ENCODE results near the gene FES. TPM values are rescaled to one million over a fixed set of nuclear protein-coding genes. Genes with fewer than 3 reads are reported as not detected.

The FES gene
- total RNA-seq, 4 donors from 2014 or later, result 5.3 to 13.5 (median 10.1) TPM

- peaks cover 19 to 22% of the 10 kb centered on the region in 2 donors for H3K4me1 ChIP-seq
- ATAC-seq, result peak in 1 of 2 donors; percentile 11
- H3K9me3 ChIP-seq, result no peaks in the 10 kb centered on the region
- intact Hi-C loops (cut with DNase I; ENCODE audit: low total_unique reads) (loop anchor here (1.0 to 2.0 kb wide), 2 partner anchors 29 to 31 kb away; partner anchors contain the start of gene HDDC3), in situ Hi-C loops (cut with MboI; ENCODE audit: low sequenced_read_pairs in 4 of 4) (no loop called here)
- DNase-seq, result no peak
- TF ChIP-seq CTCF (IDR thresholded peaks at IDR 0.05 in 4 of 5, conservative IDR thresholded peaks at IDR 0.05 in 1 of 5) (no peak), POLR2A (IDR thresholded peaks at IDR 0.05) (no peak)
- no peaks in the 10 kb centered on the region for H3K27me3 ChIP-seq
- H3K4me3 ChIP-seq, result peak overlapping the region in 2 of 4 donors; percentile 63 to 70
- H3K36me3 ChIP-seq, result peaks cover 0 to 16% of the 10 kb centered on the region in 2 donors
- peak overlapping the region; percentile 85 to 97 (median 94) for H3K27ac ChIP-seq
These were observed 17.1 kb downstream of the FES start for GRCh38 chr15:90901175-90902039.

GRCh38 chr15:90902040-90902839, 17.9 kb downstream of the FES start:
- Histone ChIP-seq H3K27me3 (no peaks in the 10 kb centered on the region), H3K4me3 (peak overlapping the region; percentile 63 to 80 (median 74)), H3K4me1 (peaks cover 19 to 23% of the 10 kb centered on the region in 2 donors), H3K9me3 (no peaks in the 10 kb centered on the region), H3K36me3 (peaks cover 0 to 24% of the 10 kb centered on the region in 2 donors), H3K27ac (peak overlapping the region; percentile 85 to 97 (median 94))
- intact Hi-C loops (cut with DNase I; ENCODE audit: low total_unique reads) (loop anchor here (1.0 to 2.0 kb wide), 2 partner anchors 29 to 30 kb away; partner anchors contain the start of gene HDDC3), in situ Hi-C loops (cut with MboI; ENCODE audit: low sequenced_read_pairs in 4 of 4) (no loop called here)
- ATAC-seq (peak; percentile 76 to 79), DNase-seq (peak; percentile 68 to 79)
- TF ChIP-seq CTCF (IDR thresholded peaks at IDR 0.05 in 4 of 5, conservative IDR thresholded peaks at IDR 0.05 in 1 of 5) (peak; percentile 70 to 88 (median 81)), POLR2A (IDR thresholded peaks at IDR 0.05) (peak; percentile 37 to 58)

DNA sequence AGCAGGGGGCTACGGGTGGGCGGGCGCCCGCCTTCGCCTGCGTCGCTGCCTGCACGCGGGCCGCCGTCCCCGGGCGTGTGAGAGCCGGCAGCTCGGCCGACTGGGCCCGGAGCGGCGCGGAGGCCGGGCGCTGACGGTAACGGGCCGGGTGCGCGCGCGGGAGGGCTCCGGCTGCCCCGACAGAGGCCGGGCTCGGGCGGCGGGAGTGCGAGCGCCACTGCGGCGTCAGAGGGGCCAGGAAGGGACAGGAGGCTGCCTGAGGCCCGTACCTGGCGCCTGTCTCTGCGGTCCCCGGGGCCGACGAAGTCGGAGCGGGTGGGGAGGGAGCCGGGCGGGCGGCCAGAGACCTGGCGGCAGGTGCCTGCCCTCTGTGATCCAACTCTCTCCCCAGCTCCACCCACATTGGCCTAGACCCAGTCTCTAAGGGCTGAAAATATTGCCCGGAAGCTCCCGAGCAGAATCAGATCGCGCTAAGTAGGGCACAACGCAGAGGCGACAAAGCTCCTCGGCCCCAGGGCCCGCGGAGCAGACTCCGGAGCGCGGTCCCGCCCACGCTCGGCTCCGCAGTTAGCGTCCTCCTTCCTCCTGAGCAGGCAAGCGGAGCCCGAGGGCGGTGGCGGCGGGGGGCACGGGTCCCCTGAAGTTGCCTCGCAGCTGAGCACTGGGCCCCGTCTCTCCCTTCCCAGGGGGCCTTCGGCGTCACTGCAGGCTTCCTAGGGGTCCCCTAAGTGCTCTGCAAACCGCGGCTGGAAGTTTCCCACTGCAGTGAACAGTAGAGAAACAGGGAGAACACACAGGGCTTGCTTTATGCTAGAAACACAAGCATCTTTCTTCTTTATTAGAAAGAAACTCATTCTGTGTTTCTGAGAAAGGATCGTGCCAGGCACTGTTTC, 18.8 kb downstream of the FES start, which contains the start of gene MAN2A2:
Gene MAN2A2, plus strand, starts transcription at position 463 of the 893 bp plus-strand sequence. CDS start 906 bp downstream, outside the sequence.
- ATAC-seq (peak; percentile 79 to 82), DNase-seq (peak; percentile 82 to 90)
- Histone ChIP-seq H3K27ac (peak within 1 kb of the TSS; percentile 85 to 97 (median 95)), H3K4me3 (peak within 1 kb of the TSS; percentile 70 to 81 (median 78)), H3K27me3 (no peaks in the 10 kb centered on the region), H3K9me3 (no peaks in the 10 kb centered on the region), H3K36me3 (peaks cover 0 to 33% of the 10 kb centered on the region in 2 donors), H3K4me1 (peaks cover 22 to 31% of the 10 kb centered on the region in 2 donors)
- TF ChIP-seq POLR2A (IDR thresholded peaks at IDR 0.05) (peak; percentile 49 to 68), CTCF (IDR thresholded peaks at IDR 0.05 in 4 of 5, conservative IDR thresholded peaks at IDR 0.05 in 1 of 5) (no peak)
- in situ Hi-C loops (cut with MboI; ENCODE audit: low sequenced_read_pairs in 4 of 4) (no loop called here), intact Hi-C loops (cut with DNase I; ENCODE audit: low total_unique reads) (loop anchor here (1.0 to 2.0 kb wide), 4 partner anchors 13 to 91 kb away; partner anchors contain the start of genes HDDC3 and PRC1)

All from gastrocnemius medialis (tissue), 4 donors.